DND-41 (cell line): Measurements from ENCODE around the gene NKX2-3.

ENCODE experiments used
- ATAC-seq: fragments of 200-7000 bp; cut with Tn5 transposase; 3 replicates; pipeline ENCODE4 v1.9.1; 2021; ENCODE audit warnings: low read depth; ENCODE audit not compliant: insufficient read depth
- DNase-seq: peaks from one replicate; pipeline ENCODE4 v3.0.0-alpha.2; 2020
- H2AFZ ChIP-seq: 2 replicates; pipeline ENCODE4 v1.6.0; 2012; ENCODE audit warnings: low read depth, low read length
- H3K27ac ChIP-seq: 2 replicates; pipeline ENCODE4 v1.5.1; 2012; ENCODE audit warnings: low read length, inconsistent platforms
- H3K27me3 ChIP-seq: fragments of 200-600 bp; sonication (generic); 2 replicates; pipeline ENCODE4 v1.6.0; 2012; ENCODE audit warnings: low read length, mild to moderate bottlenecking, inconsistent platforms; ENCODE audit not compliant: insufficient read depth, poor library complexity
- H3K36me3 ChIP-seq: 2 replicates; pipeline ENCODE4 v1.5.1; 2012; ENCODE audit warnings: low read length, inconsistent platforms; ENCODE audit not compliant: insufficient read depth
- H3K4me1 ChIP-seq: 2 replicates; pipeline ENCODE4 v1.5.1; 2012; ENCODE audit warnings: mild to moderate bottlenecking, low read length; ENCODE audit not compliant: insufficient read depth
- H3K4me2 ChIP-seq: 2 replicates; pipeline ENCODE4 v1.6.0; 2012; ENCODE audit warnings: mild to moderate bottlenecking, moderate library complexity, low read length, inconsistent platforms; ENCODE audit not compliant: insufficient read depth
- H3K4me3 ChIP-seq, 2 experiments: fragments of 200-600 bp in 1 of 2; shearing (Covaris generic) in 1 of 2; 2 replicates each; pipeline ENCODE4 v1.5.1; 2012 to 2016; ENCODE audit warnings: inconsistent platforms in 2 of 2, low read length in 2 of 2, mild to moderate bottlenecking in 2 of 2, low read depth in 1 of 2, moderate library complexity in 1 of 2
- H3K79me2 ChIP-seq: 2 replicates; pipeline ENCODE4 v1.6.0; 2012; ENCODE audit warnings: low read length, inconsistent platforms; ENCODE audit not compliant: insufficient read depth
- H3K9ac ChIP-seq: 2 replicates; pipeline ENCODE4 v1.6.0; 2012; ENCODE audit warnings: low read depth, mild to moderate bottlenecking, inconsistent platforms, low read length, moderate library complexity
- H3K9me3 ChIP-seq: 2 replicates; pipeline ENCODE4 v1.5.1; 2012; ENCODE audit warnings: low read length, moderate library complexity, mild to moderate bottlenecking, inconsistent platforms; ENCODE audit not compliant: insufficient read depth, severe bottlenecking
- H4K20me1 ChIP-seq: 2 replicates; pipeline ENCODE4 v1.6.0; 2012; ENCODE audit warnings: low read length; ENCODE audit not compliant: insufficient read depth
- CTCF ChIP-seq: IDR thresholded peaks from 2 replicates; pipeline ENCODE4 v1.5.1; 2012; ENCODE audit warnings: borderline replicate concordance, low read length, moderate library complexity, mild to moderate bottlenecking; ENCODE audit not compliant: poor library complexity, severe bottlenecking; ENCODE audit errors: extremely low read depth
- EZH2 ChIP-seq: IDR thresholded peaks from 3 replicates; pipeline ENCODE4 v1.6.1; 2012; ENCODE audit warnings: borderline replicate concordance, low read depth, mild to moderate bottlenecking, moderate library complexity, low read length, inconsistent platforms; ENCODE audit not compliant: severe bottlenecking

NKX2-3 gene

GRCh38 chr10:99522470-99523250, 10.1 kb upstream of the NKX2-3 start:
- Histone ChIP-seq H3K9ac (no peak overlapping the region), H2AFZ (no peak overlapping the region), H3K9me3 (no peaks in the 10 kb centered on the region), H3K4me1 (no peaks in the 10 kb centered on the region), H3K4me3 (no peak overlapping the region), H3K36me3 (no peaks in the 10 kb centered on the region), H3K27ac (no peak overlapping the region), H4K20me1 (no peaks in the 10 kb centered on the region), H3K27me3 (no peaks in the 10 kb centered on the region), H3K4me2 (no peak overlapping the region), H3K79me2 (no peaks in the 10 kb centered on the region)
- no peak for TF ChIP-seq EZH2
- no peak for TF ChIP-seq CTCF
- ATAC-seq, result no peak
- no peak for DNase-seq

GRCh38 chr10:99523251-99523773, 9.4 kb upstream of the NKX2-3 start:
- Histone ChIP-seq H3K27me3 (no peaks in the 10 kb centered on the region), H3K4me1 (no peaks in the 10 kb centered on the region), H3K27ac (no peak overlapping the region), H3K36me3 (no peaks in the 10 kb centered on the region), H3K9me3 (no peaks in the 10 kb centered on the region), H3K9ac (no peak overlapping the region), H3K4me3 (no peak overlapping the region), H3K79me2 (no peaks in the 10 kb centered on the region), H3K4me2 (no peak overlapping the region), H2AFZ (no peak overlapping the region), H4K20me1 (no peaks in the 10 kb centered on the region)
- DNase-seq (no peak), ATAC-seq (no peak)
- no peak for TF ChIP-seq CTCF
- TF ChIP-seq EZH2, result no peak

- Histone ChIP-seq H3K4me3 (no peak overlapping the region), H2AFZ (no peak overlapping the region), H3K27me3 (no peaks in the 10 kb centered on the region), H4K20me1 (no peaks in the 10 kb centered on the region), H3K9me3 (no peaks in the 10 kb centered on the region), H3K79me2 (no peaks in the 10 kb centered on the region), H3K4me2 (no peak overlapping the region), H3K27ac (no peak overlapping the region), H3K36me3 (no peaks in the 10 kb centered on the region), H3K4me1 (no peaks in the 10 kb centered on the region), H3K9ac (no peak overlapping the region)
- DNase-seq, result no peak
- TF ChIP-seq CTCF (no peak), EZH2 (no peak)
- ATAC-seq, result no peak
Measured at GRCh38 chr10:99524050-99524666, 8.6 kb upstream of the NKX2-3 start.
